Natural killer cell treated with Interleukin-12 subunit alpha and Interleukin-12 subunit beta and Interleukin-15 and Interleukin-18, amount 100 ng/mL, for 72 hours (primary cell): ENCODE results near the gene XPO5. TPM values are rescaled to one million over a fixed set of nuclear protein-coding genes. Genes with fewer than 3 reads are reported as not detected.

Source experiments
- ATAC-seq, 2 donors: fragments of 150-1000 bp; cut with Tn5 transposase in 1 of 2; sonication (Bioruptor Pico), chemical (Tn5 transposase) in 1 of 2; 2 replicates each; pipeline ENCODE4 v1.10.0; 2021
- DNase-seq: peaks from one replicate; pipeline ENCODE4 v3.0.0; 2022; ENCODE audit warnings: low spot score
- H3K27ac Mint-ChIP-seq, 2 donors: 1 replicate in 1 of 2; 2 replicates in 1 of 2; pipeline ENCODE4 v1.8.0; 2022; ENCODE audit warnings: mixed read lengths in 2 of 2, mild to moderate bottlenecking in 1 of 2, moderate library complexity in 1 of 2
- H3K27me3 Mint-ChIP-seq, 2 donors: 1 replicate in 1 of 2; 2 replicates in 1 of 2; pipeline ENCODE4 v1.8.0; 2022; ENCODE audit warnings: mixed read lengths in 2 of 2
- H3K36me3 Mint-ChIP-seq: one replicate; pipeline ENCODE4 v1.8.0; 2022; ENCODE audit warnings: mixed read lengths
- H3K4me1 Mint-ChIP-seq, 2 donors: 1 replicate in 1 of 2; 2 replicates in 1 of 2; pipeline ENCODE4 v1.8.0; 2022; ENCODE audit warnings: low read depth in 2 of 2, mixed read lengths in 2 of 2, mild to moderate bottlenecking in 1 of 2
- H3K4me3 Mint-ChIP-seq: one replicate; pipeline ENCODE4 v1.8.0; 2022; ENCODE audit warnings: mixed read lengths
- H3K9me3 Mint-ChIP-seq: 2 replicates; pipeline ENCODE4 v1.8.0; 2022; ENCODE audit warnings: mixed read lengths
- total RNA-seq, 2 donors: library from RNA; stranded (reverse); gene quantifications; one replicate each; pipeline ENCODE4 v1.2.3, GENCODE V29; 2022

The XPO5 gene
- total RNA-seq, 2 donors from 2014 or later, result 80.0 to 178 TPM

DNA sequence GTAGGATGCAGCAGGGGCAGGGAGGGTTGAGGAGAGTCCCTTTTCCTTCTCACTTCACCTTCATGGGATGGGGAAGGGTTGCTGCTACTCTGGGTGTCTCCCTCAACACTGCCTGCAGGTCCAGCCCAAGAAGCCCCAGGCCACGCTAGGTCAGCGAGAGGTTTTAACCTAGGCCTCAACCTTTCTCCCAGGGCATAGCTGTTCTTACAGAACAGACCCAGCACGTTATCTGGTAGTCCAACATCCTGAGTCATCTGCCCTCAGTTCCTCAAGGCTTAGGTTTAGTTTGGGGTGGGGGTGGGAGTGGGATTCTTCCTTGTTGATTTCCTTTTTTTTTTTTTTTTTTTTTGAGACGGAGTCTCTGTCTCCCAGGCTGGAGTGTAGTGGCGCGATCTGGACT, 81.5 kb downstream of the XPO5 start:
- Mint-ChIP-seq H3K4me1 (peaks cover 22 to 30% of the 10 kb centered on the region in 2 donors), H3K27me3 (no peaks in the 10 kb centered on the region), H3K4me3 (no peak overlapping the region), H3K27ac (no peak overlapping the region), H3K36me3 (no peaks in the 10 kb centered on the region), H3K9me3 (no peaks in the 10 kb centered on the region)
- no peak for DNase-seq
- ATAC-seq, result no peak

DNA sequence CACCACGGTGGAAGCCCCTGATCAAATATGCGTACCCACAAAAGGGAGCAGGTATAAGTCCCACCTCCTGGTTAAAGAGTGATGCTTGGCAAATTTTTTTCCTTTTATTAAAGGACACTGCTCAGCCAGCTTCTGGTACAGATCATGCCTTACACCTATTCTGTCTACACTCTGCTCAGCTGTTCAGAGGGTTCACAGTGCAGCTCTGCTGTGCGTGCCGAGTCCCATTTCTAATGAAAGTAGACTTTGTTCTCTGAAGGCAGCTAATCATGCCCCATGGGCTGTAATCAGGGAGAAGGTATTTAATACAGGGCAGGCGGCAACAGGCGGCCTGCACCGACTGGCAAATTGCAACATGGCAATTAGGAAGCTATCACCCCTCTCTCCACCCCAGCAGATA, 82.0 kb downstream of the XPO5 start:
- H3K27me3 Mint-ChIP-seq, result no peaks in the 10 kb centered on the region
- peaks cover 22 to 29% of the 10 kb centered on the region in 2 donors for H3K4me1 Mint-ChIP-seq
- no peak for ATAC-seq
- H3K4me3 Mint-ChIP-seq, result no peak overlapping the region
- H3K9me3 Mint-ChIP-seq, result no peaks in the 10 kb centered on the region
- no peak for DNase-seq
- no peaks in the 10 kb centered on the region for H3K36me3 Mint-ChIP-seq
- H3K27ac Mint-ChIP-seq, result no peak overlapping the region

DNA sequence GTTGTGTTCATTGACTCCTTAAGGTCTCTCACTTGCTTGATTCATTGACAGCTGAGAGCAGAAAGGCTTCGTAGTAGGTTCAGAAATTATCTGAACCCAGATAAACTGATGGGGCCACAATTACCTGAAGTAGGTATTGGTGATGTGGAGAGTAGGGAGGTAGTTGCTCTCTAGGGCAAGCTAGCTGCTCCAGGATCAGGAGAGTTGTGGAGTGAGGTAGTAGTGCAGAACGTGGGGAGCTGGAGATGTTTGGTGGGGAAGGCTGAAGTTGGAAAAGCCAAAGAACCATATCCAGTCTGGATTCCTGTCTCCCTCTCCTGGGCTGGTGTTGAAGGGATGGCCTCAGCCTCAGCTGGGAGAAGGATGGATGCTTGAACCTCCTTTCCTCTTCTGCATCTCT, 82.6 kb downstream of the XPO5 start:
- Mint-ChIP-seq H3K9me3 (no peaks in the 10 kb centered on the region), H3K4me3 (no peak overlapping the region), H3K27ac (no peak overlapping the region), H3K36me3 (no peaks in the 10 kb centered on the region), H3K4me1 (peaks cover 22 to 29% of the 10 kb centered on the region in 2 donors), H3K27me3 (no peaks in the 10 kb centered on the region)
- DNase-seq, result no peak
- ATAC-seq, result no peak

DNA sequence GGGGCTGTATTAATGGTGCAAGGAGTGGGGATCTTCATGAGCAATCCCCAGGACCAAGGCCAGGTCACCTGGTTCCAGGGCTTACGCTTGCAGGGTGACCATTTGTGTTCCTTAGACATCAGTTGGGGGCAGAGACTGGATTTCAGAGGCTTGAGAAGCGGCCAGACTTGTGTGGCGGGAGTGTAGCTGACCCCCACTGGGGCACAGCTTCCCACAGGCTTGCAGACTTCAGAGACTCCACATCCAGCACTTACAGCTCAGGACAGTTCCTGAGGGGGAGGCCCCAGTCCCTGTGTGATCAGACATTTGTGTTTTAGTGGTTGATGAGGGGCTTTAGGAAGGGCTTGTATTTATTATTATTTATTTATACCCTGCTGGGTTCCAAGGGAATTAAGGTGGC, 83.2 kb downstream of the XPO5 start:
- Mint-ChIP-seq H3K9me3 (no peaks in the 10 kb centered on the region), H3K27me3 (no peaks in the 10 kb centered on the region), H3K4me3 (no peak overlapping the region), H3K4me1 (peaks cover 22 to 29% of the 10 kb centered on the region in 2 donors), H3K36me3 (no peaks in the 10 kb centered on the region), H3K27ac (peak overlapping the region in 1 of 2 donors; percentile 50)
- DNase-seq, result no peak
- ATAC-seq, result no peak

DNA sequence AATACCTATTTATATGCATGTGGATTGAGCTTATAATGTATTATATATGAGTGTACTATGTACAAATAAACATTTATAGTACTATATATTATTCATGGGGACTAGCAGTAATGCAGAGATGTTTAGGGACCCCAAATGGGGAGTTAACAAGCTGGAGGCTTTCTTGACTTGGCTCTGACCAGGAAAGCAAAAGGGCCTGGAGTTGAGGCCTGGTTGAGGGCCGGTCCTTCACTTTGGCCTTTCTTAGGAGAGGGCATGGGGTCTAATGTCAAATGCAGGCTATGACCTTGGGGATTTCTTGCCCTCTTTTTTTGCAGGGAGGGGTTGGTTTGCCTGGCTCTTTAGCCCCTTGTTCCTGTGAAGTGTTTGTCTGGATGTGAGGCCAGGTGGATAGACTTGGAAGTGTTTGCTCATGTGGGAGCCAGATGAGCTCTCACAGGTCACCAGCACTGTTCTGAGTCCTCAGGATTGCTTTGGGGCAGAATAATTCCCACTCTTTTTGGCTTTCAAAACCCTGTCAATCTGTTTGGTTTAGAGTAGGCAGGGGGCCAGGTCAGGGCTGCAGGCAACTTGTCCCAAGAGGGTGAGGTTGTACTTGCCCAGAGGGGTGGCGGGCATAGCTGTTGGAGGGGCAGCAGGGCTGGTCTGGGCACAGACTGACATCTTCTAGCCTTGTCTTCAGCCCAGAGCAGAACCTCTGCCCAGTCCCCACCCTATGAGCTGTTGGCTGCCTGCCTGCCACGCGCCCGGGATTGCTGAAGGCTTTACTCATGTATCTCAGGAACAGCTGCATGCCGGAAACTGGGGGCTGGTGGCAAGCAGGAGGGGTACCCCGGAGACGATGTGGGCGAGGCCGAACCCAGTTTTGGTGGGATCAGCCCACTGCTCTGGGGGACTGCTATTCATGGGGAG, 83.8 kb downstream of the XPO5 start:
- Mint-ChIP-seq H3K27ac (peak overlapping the region in 1 of 2 donors; percentile 50), H3K4me1 (peaks cover 22 to 29% of the 10 kb centered on the region in 2 donors), H3K27me3 (no peaks in the 10 kb centered on the region), H3K4me3 (no peak overlapping the region), H3K9me3 (no peaks in the 10 kb centered on the region), H3K36me3 (no peaks in the 10 kb centered on the region)
- ATAC-seq (no peak), DNase-seq (no peak)

DNA sequence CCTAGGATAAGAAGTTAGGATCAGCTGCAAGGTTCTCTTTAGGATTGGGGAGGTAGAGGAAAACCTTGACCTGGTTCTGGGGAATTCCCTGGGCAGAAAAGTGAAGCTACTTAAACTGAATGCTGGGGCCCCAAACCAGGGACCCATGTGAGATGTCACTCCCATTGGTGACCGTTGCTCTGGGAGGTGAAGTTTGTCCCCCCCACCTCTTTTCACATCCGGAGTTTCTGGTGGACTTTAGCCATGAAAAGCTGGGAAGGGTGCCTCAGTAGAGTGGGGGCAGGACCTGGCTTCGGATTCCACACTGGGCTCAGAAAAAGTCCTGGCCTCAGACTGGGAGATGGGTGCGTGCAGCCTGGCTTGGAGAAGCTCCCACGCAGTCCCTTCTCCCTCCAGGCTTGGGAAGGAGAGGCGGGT, 85.3 kb downstream of the XPO5 start:
- DNase-seq (no peak), ATAC-seq (no peak)
- H3K4me1 Mint-ChIP-seq, result peaks cover 18 to 26% of the 10 kb centered on the region in 2 donors
- H3K36me3 Mint-ChIP-seq, result no peaks in the 10 kb centered on the region
- no peaks in the 10 kb centered on the region for H3K27me3 Mint-ChIP-seq
- H3K27ac Mint-ChIP-seq, result no peak overlapping the region
- no peaks in the 10 kb centered on the region for H3K9me3 Mint-ChIP-seq
- H3K4me3 Mint-ChIP-seq, result no peak overlapping the region

DNA sequence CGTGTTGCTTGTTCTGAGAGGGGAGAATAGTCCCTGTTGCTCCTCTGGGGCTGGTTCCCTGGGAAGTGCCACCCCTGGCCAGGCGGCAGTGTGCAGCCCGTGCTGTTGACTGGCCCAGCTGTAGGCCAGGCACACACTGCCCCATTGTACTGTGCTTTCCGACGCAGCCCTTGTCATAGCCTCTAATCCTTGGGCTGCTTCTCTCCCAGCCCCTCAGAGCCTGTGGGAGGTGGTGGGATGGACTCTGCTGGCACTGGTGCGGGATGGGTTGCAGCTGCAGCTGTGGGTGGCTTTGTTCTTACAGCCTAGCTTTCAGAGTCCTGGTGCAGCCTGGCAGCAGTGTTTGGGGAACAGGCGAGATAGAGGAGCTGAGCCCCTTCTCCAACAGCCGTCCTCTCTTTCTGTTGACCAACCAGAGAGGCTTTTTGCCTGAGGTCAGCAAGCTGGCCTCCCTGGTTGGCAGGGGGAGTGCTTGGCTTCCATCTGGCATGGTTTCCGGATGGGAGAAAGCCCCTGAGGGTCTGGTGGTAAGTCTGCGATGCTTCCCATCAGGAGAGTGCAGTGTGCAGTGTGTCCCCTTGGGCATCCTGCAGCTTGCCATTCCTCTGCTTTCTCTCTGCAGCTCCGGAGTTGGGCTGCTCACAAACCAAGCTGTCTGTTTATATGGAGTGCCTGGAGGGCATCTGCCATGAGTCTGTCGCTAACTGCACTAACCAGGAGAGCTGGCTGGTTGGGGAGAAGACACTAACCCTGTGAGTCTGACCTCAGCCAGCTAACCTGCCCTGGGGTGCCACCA, 86.4 kb downstream of the XPO5 start:
- Mint-ChIP-seq H3K36me3 (no peaks in the 10 kb centered on the region), H3K4me3 (no peak overlapping the region), H3K27me3 (no peaks in the 10 kb centered on the region), H3K4me1 (peaks cover 17 to 21% of the 10 kb centered on the region in 2 donors), H3K9me3 (no peaks in the 10 kb centered on the region), H3K27ac (no peak overlapping the region)
- ATAC-seq (no peak), DNase-seq (no peak)

DNA sequence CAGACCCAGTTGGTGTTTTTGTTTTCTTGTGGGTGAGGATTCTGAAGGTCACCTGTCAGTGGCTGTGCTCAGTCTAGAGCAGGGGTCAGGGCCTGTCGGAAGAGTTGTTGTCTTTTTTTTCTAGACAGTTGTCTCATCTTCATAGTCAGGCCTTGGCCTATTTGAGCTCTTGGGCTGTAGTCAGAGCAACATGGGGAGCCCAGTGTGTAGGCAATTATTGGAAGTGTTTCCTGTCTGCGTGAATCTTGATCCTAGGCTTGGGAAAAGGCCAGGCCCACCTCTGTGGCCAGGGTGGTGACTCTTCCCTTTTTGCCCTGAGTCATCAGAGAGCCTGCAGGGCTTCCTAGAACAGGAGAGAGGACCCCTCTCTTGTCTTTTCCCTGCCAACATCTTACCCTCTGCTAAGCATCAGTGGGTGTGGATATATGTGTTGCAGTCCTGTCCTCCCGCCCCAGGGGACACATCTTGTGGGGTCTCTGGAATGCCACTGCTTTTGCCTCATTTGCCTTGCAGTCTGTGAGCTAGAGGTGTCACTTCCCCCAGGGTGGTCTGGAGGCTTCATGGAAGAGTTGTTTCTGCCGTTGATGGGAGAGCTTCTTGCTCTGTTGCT, 87.1 kb downstream of the XPO5 start:
- no peak for ATAC-seq
- DNase-seq, result no peak
- H3K36me3 Mint-ChIP-seq, result no peaks in the 10 kb centered on the region
- H3K27me3 Mint-ChIP-seq, result no peaks in the 10 kb centered on the region
- H3K4me3 Mint-ChIP-seq, result no peak overlapping the region
- H3K4me1 Mint-ChIP-seq, result peaks cover 16 to 17% of the 10 kb centered on the region in 2 donors
- no peak overlapping the region for H3K27ac Mint-ChIP-seq
- H3K9me3 Mint-ChIP-seq, result no peaks in the 10 kb centered on the region

DNA sequence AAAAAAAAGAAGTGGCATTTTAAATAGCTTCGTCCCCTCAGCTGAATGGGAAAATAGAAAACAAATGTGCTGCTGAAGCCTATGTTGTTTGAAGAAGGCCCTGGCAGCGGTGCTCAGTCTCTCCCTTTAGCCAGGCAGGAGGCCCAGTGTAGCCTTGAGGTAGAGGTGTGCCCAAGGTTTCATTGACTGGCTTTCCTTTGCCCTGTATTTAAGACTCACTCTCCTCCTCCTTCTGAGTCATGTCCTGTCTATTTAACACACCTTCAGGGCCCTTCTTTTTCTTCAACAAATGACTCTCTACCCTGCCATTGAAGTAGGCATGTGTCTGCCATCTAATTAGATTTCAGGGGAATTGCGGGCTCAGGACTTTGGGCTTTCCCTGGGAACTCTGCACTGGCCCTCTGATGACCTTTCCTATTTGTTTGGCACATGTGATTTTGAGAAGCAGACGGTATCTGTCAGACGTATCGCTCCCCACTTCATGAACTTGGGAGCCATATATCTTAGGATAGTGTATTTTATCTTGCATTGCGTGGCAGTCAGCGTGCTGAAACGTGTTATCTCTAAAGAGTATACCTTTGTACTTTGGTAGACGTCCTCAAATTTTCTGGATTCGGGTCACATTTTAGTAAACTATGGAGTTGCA, 94.1 kb downstream of the XPO5 start:
- ATAC-seq (no peak), DNase-seq (no peak)
- no peak overlapping the region for H3K4me3 Mint-ChIP-seq
- peaks cover 50 to 55% of the 10 kb centered on the region in 2 donors for H3K4me1 Mint-ChIP-seq
- no peaks in the 10 kb centered on the region for H3K27me3 Mint-ChIP-seq
- H3K9me3 Mint-ChIP-seq, result no peaks in the 10 kb centered on the region
- H3K27ac Mint-ChIP-seq, result no peak overlapping the region
- no peaks in the 10 kb centered on the region for H3K36me3 Mint-ChIP-seq

DNA sequence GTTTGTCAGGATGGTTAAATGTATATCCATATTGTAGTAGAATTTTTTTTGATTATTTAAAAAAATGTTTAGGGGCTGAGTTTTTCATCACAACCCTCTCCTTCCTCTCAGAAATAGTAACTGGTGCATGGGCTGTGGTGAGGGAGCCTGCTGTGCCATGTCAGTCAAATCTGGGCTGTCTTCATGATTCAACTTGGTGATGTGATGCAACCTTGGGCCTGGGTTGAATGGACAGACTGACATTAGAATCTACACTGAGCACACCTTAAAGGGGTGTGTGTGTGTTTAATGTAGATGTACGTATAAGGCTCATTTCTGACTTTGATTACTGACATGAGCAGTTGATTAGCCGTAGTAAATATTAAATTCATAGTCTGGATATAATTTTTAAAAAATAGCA, 94.8 kb downstream of the XPO5 start:
- ATAC-seq (no peak), DNase-seq (no peak)
- H3K4me1 Mint-ChIP-seq, result peaks cover 54 to 57% of the 10 kb centered on the region in 2 donors
- no peaks in the 10 kb centered on the region for H3K36me3 Mint-ChIP-seq
- no peak overlapping the region for H3K4me3 Mint-ChIP-seq
- no peaks in the 10 kb centered on the region for H3K27me3 Mint-ChIP-seq
- H3K27ac Mint-ChIP-seq, result no peak overlapping the region
- no peaks in the 10 kb centered on the region for H3K9me3 Mint-ChIP-seq

DNA sequence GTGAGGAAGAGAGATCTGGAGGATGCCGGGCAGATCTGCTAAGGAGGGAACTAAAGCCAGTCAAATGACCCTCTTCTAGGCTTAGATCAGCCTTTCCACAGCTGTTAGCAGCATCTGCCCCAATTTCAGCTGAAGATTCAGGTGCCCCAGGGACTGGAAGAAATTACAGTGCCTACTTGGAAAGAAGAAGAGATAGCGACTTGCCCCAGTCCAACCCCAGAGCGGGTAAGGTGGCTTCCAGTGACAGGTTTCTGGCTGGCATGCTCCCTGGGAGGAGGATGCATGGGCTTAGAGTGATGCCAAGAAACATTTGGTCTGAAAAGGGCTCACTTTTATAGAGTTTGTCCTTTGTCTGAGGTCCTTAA, 97.8 kb downstream of the XPO5 start:
- peak overlapping the region; percentile 98 for H3K4me3 Mint-ChIP-seq
- no peaks in the 10 kb centered on the region for H3K36me3 Mint-ChIP-seq
- peaks cover 45 to 46% of the 10 kb centered on the region in 2 donors for H3K4me1 Mint-ChIP-seq
- peak overlapping the region; percentile 87 to 96 for H3K27ac Mint-ChIP-seq
- H3K27me3 Mint-ChIP-seq, result no peaks in the 10 kb centered on the region
- ATAC-seq (no peak), DNase-seq (no peak)
- no peaks in the 10 kb centered on the region for H3K9me3 Mint-ChIP-seq

DNA sequence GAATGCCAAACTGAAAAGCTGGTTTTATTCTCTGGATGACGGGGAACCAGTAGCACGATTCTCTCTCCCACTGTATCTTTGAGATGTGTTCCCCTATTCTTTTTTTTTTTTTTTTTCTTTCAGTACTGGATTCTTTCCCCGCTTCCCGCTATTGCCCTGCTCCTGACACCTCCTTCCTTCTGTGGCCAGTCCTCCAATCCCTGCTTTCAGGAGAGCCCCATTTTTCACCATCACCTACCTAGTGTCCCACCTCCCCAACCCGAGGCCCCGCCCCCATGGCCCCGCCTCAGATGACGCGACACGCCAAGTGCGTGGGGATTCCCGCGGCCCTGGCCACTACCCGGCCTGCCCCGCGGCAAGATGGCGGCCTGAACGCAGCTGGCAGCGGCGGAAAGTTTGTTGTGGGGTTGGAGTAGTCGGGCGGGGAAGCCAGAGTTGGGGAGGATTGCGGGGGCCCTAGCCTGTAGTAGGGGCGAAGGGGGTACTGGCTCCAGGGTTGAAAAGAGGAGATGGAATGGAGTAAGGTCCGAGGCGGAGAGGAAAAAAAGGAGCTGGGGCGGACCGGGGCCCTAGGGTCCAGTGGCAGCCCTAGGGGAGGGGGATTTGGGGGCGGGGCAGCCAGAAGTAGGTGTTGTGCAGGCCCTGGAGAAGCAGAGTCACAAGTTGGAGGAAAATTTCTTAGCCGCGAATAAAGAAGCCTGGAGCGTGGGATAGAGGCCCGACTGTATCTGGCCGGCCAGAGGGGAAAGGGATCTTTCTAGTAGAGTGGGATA, 98.4 kb downstream of the XPO5 start, which contains the start of gene TJAP1:
TSS of gene TJAP1 (plus strand) at position 336 of the 773 bp plus-strand sequence. CDS start 21,432 bp downstream, outside the sequence.
- Mint-ChIP-seq H3K4me1 (peaks cover 44% of the 10 kb centered on the region in 2 donors), H3K9me3 (no peaks in the 10 kb centered on the region), H3K27me3 (no peaks in the 10 kb centered on the region), H3K27ac (peak within 1 kb of the TSS; percentile 87 to 96), H3K36me3 (no peaks in the 10 kb centered on the region), H3K4me3 (peak within 1 kb of the TSS; percentile 98)
- DNase-seq, result peak; percentile 94
- ATAC-seq, result peak; percentile 100

DNA sequence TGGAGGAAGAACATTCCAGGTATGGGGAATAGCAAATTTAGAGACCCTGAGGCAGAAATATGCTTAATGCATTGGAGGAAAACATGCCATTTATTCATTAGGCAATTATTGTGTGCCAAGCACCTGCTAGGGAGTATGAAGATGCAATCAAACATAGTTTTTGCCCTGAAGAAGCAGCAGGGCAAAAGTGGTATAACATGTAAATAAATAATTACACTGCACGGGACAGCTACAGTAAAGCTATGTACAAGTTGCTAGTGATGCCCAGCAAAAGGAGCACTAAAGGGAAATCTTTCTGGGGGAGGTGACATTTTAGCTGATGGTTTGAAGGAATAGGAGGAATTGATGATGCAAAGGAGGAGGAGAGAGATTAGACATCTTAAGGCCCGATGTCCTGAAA, 99.1 kb downstream of the XPO5 start:
- ATAC-seq, result no peak

More for the DNA sequence above, 99.1 kb downstream of the XPO5 start:
- Mint-ChIP-seq H3K9me3 (no peaks in the 10 kb centered on the region), H3K4me1 (peaks cover 37% of the 10 kb centered on the region in 2 donors), H3K27ac (peak overlapping the region; percentile 87 to 96), H3K27me3 (no peaks in the 10 kb centered on the region), H3K36me3 (no peaks in the 10 kb centered on the region), H3K4me3 (peak overlapping the region; percentile 98)
- no peak for DNase-seq
